ENCODE data around the gene GLTP.

DNA sequence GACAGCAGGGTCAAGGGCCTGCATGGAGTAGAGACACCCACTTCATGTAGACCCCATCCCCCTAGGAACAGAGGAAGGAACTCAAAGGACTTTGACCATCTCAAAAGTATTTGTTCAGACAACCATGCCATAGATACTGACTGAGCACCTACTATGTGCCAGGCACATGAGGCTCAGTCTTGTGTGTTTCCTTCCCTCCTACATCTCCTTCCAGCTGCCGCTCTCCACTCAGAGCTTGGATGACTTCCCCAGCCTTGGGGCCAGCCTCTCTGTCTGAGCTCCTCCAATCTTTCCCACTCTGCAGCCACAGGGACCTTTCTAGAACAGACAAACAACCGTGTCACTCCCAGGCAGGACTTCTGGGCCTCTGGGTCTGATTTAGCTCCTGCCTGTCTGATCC, 49.6 kb downstream of the GLTP start:
- TF ChIP-seq, protein P1, sequence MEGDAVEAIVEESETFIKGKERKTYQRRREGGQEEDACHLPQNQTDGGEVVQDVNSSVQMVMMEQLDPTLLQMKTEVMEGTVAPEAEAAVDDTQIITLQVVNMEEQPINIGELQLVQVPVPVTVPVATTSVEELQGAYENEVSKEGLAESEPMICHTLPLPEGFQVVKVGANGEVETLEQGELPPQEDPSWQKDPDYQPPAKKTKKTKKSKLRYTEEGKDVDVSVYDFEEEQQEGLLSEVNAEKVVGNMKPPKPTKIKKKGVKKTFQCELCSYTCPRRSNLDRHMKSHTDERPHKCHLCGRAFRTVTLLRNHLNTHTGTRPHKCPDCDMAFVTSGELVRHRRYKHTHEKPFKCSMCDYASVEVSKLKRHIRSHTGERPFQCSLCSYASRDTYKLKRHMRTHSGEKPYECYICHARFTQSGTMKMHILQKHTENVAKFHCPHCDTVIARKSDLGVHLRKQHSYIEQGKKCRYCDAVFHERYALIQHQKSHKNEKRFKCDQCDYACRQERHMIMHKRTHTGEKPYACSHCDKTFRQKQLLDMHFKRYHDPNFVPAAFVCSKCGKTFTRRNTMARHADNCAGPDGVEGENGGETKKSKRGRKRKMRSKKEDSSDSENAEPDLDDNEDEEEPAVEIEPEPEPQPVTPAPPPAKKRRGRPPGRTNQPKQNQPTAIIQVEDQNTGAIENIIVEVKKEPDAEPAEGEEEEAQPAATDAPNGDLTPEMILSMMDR (IDR thresholded peaks at IDR 0.05; ENCODE audit: insufficient read depth, low read length, poor library complexity, severe bottlenecking), result no peak
- no peak for TF ChIP-seq EZH2phosphoT487 (conservative IDR thresholded peaks at IDR 0.05; ENCODE audit: low read length)
